GM21390 (cell line): ENCODE data around the gene APOBEC4.
"Not testable (repeated sequence)": the region's sequence is repeated elsewhere in the genome, so short reads cannot be mapped to it uniquely, and the experiment has no call there.

ENCODE experiments used
- ATAC-seq: cut with Tn5 transposase; IDR thresholded peaks from one replicate; pipeline ENCODE4 v1.9.1; 2021; ENCODE audit not compliant: unreplicated experiment

The APOBEC4 gene

GRCh38 chr1:183635606-183636333, 17.3 kb downstream of the APOBEC4 start, which contains the start of gene ARPC5:
TSS of gene ARPC5 (minus strand) at chr1:183635783. CDS start at chr1:183635659, 124 bp downstream.
- ATAC-seq: peak; percentile 79

GRCh38 chr1:183635099-183635605, 18.0 kb downstream of the APOBEC4 start:
- ATAC-seq: peak; percentile 2

GRCh38 chr1:183634429-183635065, 18.6 kb downstream of the APOBEC4 start:
- ATAC-seq: no peak

GRCh38 chr1:183633676-183634343, 19.3 kb downstream of the APOBEC4 start:
- peak; percentile 50 for ATAC-seq

- ATAC-seq: no peak
Observed at GRCh38 chr1:183632964-183633363, 20.2 kb downstream of the APOBEC4 start.

- no peak for ATAC-seq
Observed at GRCh38 chr1:183632114-183632513, 21.0 kb downstream of the APOBEC4 start.

- no peak for ATAC-seq
Observed at GRCh38 chr1:183630748-183631147, 22.4 kb downstream of the APOBEC4 start.

- ATAC-seq: no peak
Observed at GRCh38 chr1:183628537-183628936, 24.6 kb downstream of the APOBEC4 start.

- not testable (repeated sequence) for ATAC-seq
Observed at GRCh38 chr1:183626236-183626635, 26.9 kb downstream of the APOBEC4 start.

GRCh38 chr1:183622884-183623785, 30.0 kb downstream of the APOBEC4 start:
- ATAC-seq: no peak

- ATAC-seq: no peak
Observed at GRCh38 chr1:183622013-183622412, 31.1 kb downstream of the APOBEC4 start.

GRCh38 chr1:183620311-183620710, 32.8 kb downstream of the APOBEC4 start:
- ATAC-seq: no peak

- no peak for ATAC-seq
Observed at GRCh38 chr1:183619781-183620180, 33.3 kb downstream of the APOBEC4 start.

GRCh38 chr1:183618202-183618601, 34.9 kb downstream of the APOBEC4 start:
- ATAC-seq: not testable (repeated sequence)

GRCh38 chr1:183612975-183613374, 40.1 kb downstream of the APOBEC4 start:
- not testable (repeated sequence) for ATAC-seq

- ATAC-seq: no peak
Observed at GRCh38 chr1:183612407-183612806, 40.7 kb downstream of the APOBEC4 start.

- ATAC-seq: no peak
Observed at GRCh38 chr1:183611021-183611420, 42.1 kb downstream of the APOBEC4 start.

GRCh38 chr1:183609759-183610452, 43.2 kb downstream of the APOBEC4 start:
- no peak for ATAC-seq

- ATAC-seq: peak; percentile 47
Observed at GRCh38 chr1:183609313-183609712, 43.8 kb downstream of the APOBEC4 start.
